Measurements from ENCODE around the gene CCDC90B. TPM values are rescaled to one million over a fixed set of nuclear protein-coding genes. Genes with fewer than 3 reads are reported as not detected.

The CCDC90B gene, protein sequence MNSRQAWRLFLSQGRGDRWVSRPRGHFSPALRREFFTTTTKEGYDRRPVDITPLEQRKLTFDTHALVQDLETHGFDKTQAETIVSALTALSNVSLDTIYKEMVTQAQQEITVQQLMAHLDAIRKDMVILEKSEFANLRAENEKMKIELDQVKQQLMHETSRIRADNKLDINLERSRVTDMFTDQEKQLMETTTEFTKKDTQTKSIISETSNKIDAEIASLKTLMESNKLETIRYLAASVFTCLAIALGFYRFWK
- total RNA-seq (10 to 100 TPM; 23.5 to 25.7 TPM), total RNA-seq (20.4 to 71.5 (median 46.9) reads per million in 172 experiments)
- 41.7 TPM for polyA plus RNA-seq (2013, experiment 1 of 2)
- polyA plus RNA-seq (2013, experiment 2 of 2) = 41.5 TPM

DNA sequence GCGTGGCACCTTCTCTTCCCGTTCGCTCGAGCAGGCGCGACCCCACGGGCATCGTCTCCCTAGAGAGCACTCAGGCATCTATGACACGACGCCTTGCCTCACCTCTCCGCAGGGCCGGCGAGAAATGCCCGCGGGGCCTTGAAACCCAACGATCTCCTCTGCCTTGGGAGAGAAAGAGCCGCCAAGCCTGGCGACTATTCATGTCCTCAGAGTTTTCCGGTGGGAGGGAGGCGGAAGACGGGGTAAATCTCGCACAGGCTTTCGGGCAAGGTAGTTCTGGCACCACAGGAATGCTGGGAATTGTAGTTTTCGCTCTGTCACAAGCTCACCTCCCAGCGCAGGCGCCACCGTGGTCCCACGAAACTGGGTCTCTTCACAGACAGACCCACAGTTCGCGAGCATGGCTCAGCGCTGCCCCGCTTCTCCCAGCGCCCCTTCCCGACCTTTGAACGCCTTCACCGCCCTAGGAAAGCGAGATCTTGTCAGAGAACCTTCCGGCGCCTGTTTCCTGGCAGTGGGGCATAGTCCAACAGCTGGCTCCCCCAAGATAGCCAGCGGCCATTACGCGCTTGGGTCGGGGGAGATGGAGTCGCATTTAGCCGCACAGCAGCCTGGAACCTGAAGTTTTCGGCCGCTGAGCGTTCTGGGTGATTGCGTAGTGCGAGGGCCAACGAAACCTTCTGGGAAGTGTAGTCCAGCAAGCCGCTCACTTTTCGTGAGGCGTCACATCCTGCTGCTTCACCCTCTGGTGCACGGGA, at the start of gene CCDC90B:
CCDC90B (minus strand) TSS at position 597 of the 758 bp plus-strand sequence; CDS start at position 202, 395 bp downstream.
- H3K9me3 Mint-ChIP-seq = peaks cover 3% of the 10 kb centered on the region
- CTCF ChIA-PET = interaction anchor here (0.6 to 0.9 kb wide), 2 partner anchors 376 to 384 kb away, joined by 3 to 5 read pairs; partner anchors contain the start of gene DDIAS
- H3K9me3 ChIP-seq (ENCODE audit: control insufficient read depth in 1 of 2, insufficient read depth in 1 of 2, low read length in 2 of 2) = no peaks in the 10 kb centered on the region
- peak within 1 kb of the TSS; percentile 100 for H3K27ac Mint-ChIP-seq
- POLR2A ChIA-PET = interaction anchor here (0.6 to 4.4 kb wide), 16 partner anchors 9 to 417 kb away, joined by 3 to 93 read pairs (median 3); partner anchors contain the start of genes ANKRD42, DDIAS, PCF11 and PRCP
- intact Hi-C loops (cut with DNase I, micrococcal nuclease) = loop anchor here (1.0 to 2.0 kb wide), 5 partner anchors 93 to 385 kb away; partner anchors contain the start of genes ANKRD42 (in 1 of the 2) and DDIAS (in 1 of the 2)
- peak within 1 kb of the TSS; percentile 95 to 99 for H3K27ac ChIP-seq (ENCODE audit: low read depth in 1 of 2, low read length in 2 of 2)
- H3K4me1 Mint-ChIP-seq (ENCODE audit: low read depth) = peaks cover 52% of the 10 kb centered on the region
- no peaks in the 10 kb centered on the region for H3K27me3 Mint-ChIP-seq
- H3K4me1 ChIP-seq (ENCODE audit: insufficient read depth, low read length) = peaks cover 13% of the 10 kb centered on the region
- no peaks in the 10 kb centered on the region for H3K36me3 ChIP-seq (ENCODE audit: insufficient read depth, low read length)
- H3K27me3 ChIP-seq (ENCODE audit: control insufficient read depth in 1 of 2, insufficient read depth in 2 of 2, low read length in 2 of 2) = no peaks in the 10 kb centered on the region
- H3K4me3 ChIP-seq (ENCODE audit: low read length) = peak within 1 kb of the TSS; percentile 92
- peaks cover 33% of the 10 kb centered on the region for H3K36me3 Mint-ChIP-seq (ENCODE audit: low read depth)
- ATAC-seq (ENCODE audit: poor library complexity) (peak; percentile 90), DNase-seq (peak; percentile 88 to 98 (median 90))
- H3K4me3 Mint-ChIP-seq = peak within 1 kb of the TSS; percentile 97
- TF ChIP-seq, protein P1, sequence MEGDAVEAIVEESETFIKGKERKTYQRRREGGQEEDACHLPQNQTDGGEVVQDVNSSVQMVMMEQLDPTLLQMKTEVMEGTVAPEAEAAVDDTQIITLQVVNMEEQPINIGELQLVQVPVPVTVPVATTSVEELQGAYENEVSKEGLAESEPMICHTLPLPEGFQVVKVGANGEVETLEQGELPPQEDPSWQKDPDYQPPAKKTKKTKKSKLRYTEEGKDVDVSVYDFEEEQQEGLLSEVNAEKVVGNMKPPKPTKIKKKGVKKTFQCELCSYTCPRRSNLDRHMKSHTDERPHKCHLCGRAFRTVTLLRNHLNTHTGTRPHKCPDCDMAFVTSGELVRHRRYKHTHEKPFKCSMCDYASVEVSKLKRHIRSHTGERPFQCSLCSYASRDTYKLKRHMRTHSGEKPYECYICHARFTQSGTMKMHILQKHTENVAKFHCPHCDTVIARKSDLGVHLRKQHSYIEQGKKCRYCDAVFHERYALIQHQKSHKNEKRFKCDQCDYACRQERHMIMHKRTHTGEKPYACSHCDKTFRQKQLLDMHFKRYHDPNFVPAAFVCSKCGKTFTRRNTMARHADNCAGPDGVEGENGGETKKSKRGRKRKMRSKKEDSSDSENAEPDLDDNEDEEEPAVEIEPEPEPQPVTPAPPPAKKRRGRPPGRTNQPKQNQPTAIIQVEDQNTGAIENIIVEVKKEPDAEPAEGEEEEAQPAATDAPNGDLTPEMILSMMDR (IDR thresholded peaks at IDR 0.05) = no peak

DNA sequence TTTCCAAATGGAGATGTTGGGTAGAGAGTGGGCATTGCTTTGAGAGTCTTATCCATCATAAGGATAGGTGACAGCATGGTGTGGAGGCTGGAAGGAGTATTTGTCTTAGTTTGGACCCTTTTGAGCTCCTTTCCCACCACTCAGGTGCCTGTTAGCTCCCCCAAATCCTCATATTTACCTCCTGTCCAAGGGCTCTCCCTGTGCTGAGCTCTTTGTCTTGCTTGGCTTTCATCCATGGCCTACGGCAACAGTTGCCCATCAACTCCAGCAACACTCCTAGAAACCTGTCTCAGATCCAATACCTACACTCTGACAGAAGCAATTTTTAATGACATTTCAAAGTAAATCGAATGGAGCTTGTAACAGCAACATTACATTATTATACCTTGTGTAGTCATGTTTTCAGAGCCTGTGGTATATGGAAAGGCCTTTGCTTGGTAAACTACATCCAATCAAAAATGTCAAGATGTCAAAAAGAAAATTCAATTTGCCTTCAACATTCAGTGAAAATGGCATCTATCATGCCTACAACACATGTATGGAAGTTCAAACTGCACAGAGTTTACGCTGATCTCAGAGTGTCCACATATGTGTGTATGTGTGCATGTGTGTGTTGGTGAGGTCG, 49.4 kb upstream of the CCDC90B start:
- H3K4me3 Mint-ChIP-seq = no peak overlapping the region
- no peaks in the 10 kb centered on the region for H3K9me3 Mint-ChIP-seq
- CTCF ChIA-PET = no interaction called here
- no peak overlapping the region for H3K27ac ChIP-seq (ENCODE audit: low read depth in 1 of 2, low read length in 2 of 2)
- POLR2A ChIA-PET = no interaction called here
- H3K4me1 ChIP-seq (ENCODE audit: insufficient read depth, low read length) = no peaks in the 10 kb centered on the region
- H3K27me3 ChIP-seq (ENCODE audit: control insufficient read depth in 1 of 2, insufficient read depth in 2 of 2, low read length in 2 of 2) = no peaks in the 10 kb centered on the region
- no peak overlapping the region for H3K27ac Mint-ChIP-seq
- H3K36me3 Mint-ChIP-seq (ENCODE audit: low read depth) = no peaks in the 10 kb centered on the region
- TF ChIP-seq, protein P1 (IDR thresholded peaks at IDR 0.05) = no peak
- H3K27me3 Mint-ChIP-seq = no peaks in the 10 kb centered on the region
- no peaks in the 10 kb centered on the region for H3K36me3 ChIP-seq (ENCODE audit: insufficient read depth, low read length)
- no peak overlapping the region for H3K4me3 ChIP-seq (ENCODE audit: low read length)
- DNase-seq = no peak
- intact Hi-C loops (cut with DNase I, micrococcal nuclease) = no loop called here
- no peaks in the 10 kb centered on the region for H3K9me3 ChIP-seq (ENCODE audit: control insufficient read depth in 1 of 2, insufficient read depth in 1 of 2, low read length in 2 of 2)
- no peak for ATAC-seq (ENCODE audit: poor library complexity)
- no peaks in the 10 kb centered on the region for H3K4me1 Mint-ChIP-seq (ENCODE audit: low read depth)

DNA sequence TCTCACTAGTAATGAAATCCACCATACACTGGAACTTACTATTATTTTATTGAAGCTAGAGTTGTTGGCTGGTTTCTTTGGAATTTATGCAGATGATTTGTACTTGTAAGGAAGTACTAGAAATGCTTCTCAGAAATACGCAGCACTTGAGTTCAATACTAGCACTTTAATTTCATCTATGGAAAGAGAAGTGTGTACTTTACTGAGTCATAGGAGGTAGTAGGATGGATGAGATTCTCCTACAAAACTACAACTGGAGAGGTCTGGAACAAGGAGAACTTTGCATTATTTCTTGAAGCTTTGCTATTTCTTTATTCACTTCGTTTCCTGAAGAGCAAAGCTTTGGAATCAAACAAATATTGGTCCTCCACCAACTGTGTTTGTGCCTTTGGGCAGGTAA, 44.1 kb upstream of the CCDC90B start:
- H3K36me3 Mint-ChIP-seq (ENCODE audit: low read depth) = no peaks in the 10 kb centered on the region
- intact Hi-C loops (cut with DNase I, micrococcal nuclease) = no loop called here
- ChIA-PET POLR2A (no interaction called here), CTCF (no interaction called here)
- no peak overlapping the region for H3K27ac ChIP-seq (ENCODE audit: low read depth in 1 of 2, low read length in 2 of 2)
- H3K27me3 Mint-ChIP-seq = peaks cover 24% of the 10 kb centered on the region
- peaks cover 4% of the 10 kb centered on the region for H3K9me3 Mint-ChIP-seq
- no peak overlapping the region for H3K27ac Mint-ChIP-seq
- H3K36me3 ChIP-seq (ENCODE audit: insufficient read depth, low read length) = no peaks in the 10 kb centered on the region
- TF ChIP-seq, protein P1 (IDR thresholded peaks at IDR 0.05) = no peak
- H3K4me3 Mint-ChIP-seq = no peak overlapping the region
- ATAC-seq (ENCODE audit: poor library complexity) = no peak
- no peak for DNase-seq
- H3K4me1 ChIP-seq (ENCODE audit: insufficient read depth, low read length) = no peaks in the 10 kb centered on the region
- H3K9me3 ChIP-seq (ENCODE audit: control insufficient read depth in 1 of 2, insufficient read depth in 1 of 2, low read length in 2 of 2) = peaks cover 0 to 10% of the 10 kb centered on the region in 2 experiments
- H3K4me1 Mint-ChIP-seq (ENCODE audit: low read depth) = no peaks in the 10 kb centered on the region
- no peak overlapping the region for H3K4me3 ChIP-seq (ENCODE audit: low read length)
- H3K27me3 ChIP-seq (ENCODE audit: control insufficient read depth in 1 of 2, insufficient read depth in 2 of 2, low read length in 2 of 2) = no peaks in the 10 kb centered on the region

Measured in CD4-positive, alpha-beta T cell (primary cell).